IMR-90 (cell line): ENCODE measurements around the gene EBP. TPM values are rescaled to one million over a fixed set of nuclear protein-coding genes. Genes with fewer than 3 reads are reported as not detected.

ENCODE experiments used
- ATAC-seq: fragments of 200-7000 bp; cut with Tn5 transposase; 2 replicates; pipeline ENCODE4 v1.9.1; 2020; ENCODE audit warnings: low read depth, mild to moderate bottlenecking, moderate library complexity
- BruUV-seq: library from RNA; stranded (reverse); fragments of 400-500 nt; replicated peaks from 2 replicates; lab custom pipeline; 2021; lab: Mats Ljungman, UMichigan
- CTCF ChIA-PET: fragments of 300-600 bp; formaldehyde crosslinking; extraction: SDS; loops from one replicate; lab custom pipeline; 2021; ENCODE audit warnings: antibody characterized with exemption; lab: Yijun Ruan, JAX
- POLR2A ChIA-PET: fragments of 300-600 bp; sonication (Branson Sonifier 250); formaldehyde crosslinking; loops from one replicate; lab custom pipeline; 2022; ENCODE audit warnings: antibody characterized with exemption; ENCODE audit not compliant: unreplicated experiment; lab: Charles Lee
- DNase-seq: peaks from one replicate; pipeline ENCODE4 v3.0.0; 2013
- H2AFZ ChIP-seq: replicated peaks from 2 replicates; pipeline ENCODE3; 2013; ENCODE audit warnings: low read length, mild to moderate bottlenecking; ENCODE audit not compliant: poor library complexity
- H2AK5ac ChIP-seq: 2 replicates; pipeline ENCODE4 v1.6.1; 2013; ENCODE audit warnings: low read depth, low read length, inconsistent platforms
- H2AK9ac ChIP-seq: replicated peaks from 2 replicates; pipeline ENCODE3; 2013; ENCODE audit warnings: mild to moderate bottlenecking, low read depth, low read length, moderate library complexity; ENCODE audit not compliant: poor library complexity
- H2BK120ac ChIP-seq: 2 replicates; pipeline ENCODE4 v1.6.1; 2013; ENCODE audit warnings: low read depth, low read length, inconsistent platforms
- H2BK15ac ChIP-seq: 3 replicates; pipeline ENCODE4 v1.6.1; 2013; ENCODE audit warnings: low read depth, low read length, inconsistent platforms
- H2BK20ac ChIP-seq: 2 replicates; pipeline ENCODE4 v1.6.1; 2013; ENCODE audit warnings: low read depth, mild to moderate bottlenecking, inconsistent platforms, low read length, moderate library complexity
- H2BK5ac ChIP-seq: 2 replicates; pipeline ENCODE4 v1.6.1; 2013; ENCODE audit warnings: mild to moderate bottlenecking, low read depth, low read length, inconsistent platforms; ENCODE audit not compliant: poor library complexity, severe bottlenecking
- H3K14ac ChIP-seq: replicated peaks from 2 replicates; pipeline ENCODE4 v1.6.1; 2013; ENCODE audit warnings: low read depth, low read length, inconsistent platforms
- H3K18ac ChIP-seq: 2 replicates; pipeline ENCODE4 v1.6.1; 2013; ENCODE audit warnings: low read depth, low read length, control low read depth
- H3K23ac ChIP-seq: 2 replicates; pipeline ENCODE4 v1.6.1; 2013; ENCODE audit warnings: low read depth, low read length, inconsistent platforms
- H3K27ac ChIP-seq: 2 replicates; pipeline ENCODE4 v1.5.1; 2013; ENCODE audit warnings: mild to moderate bottlenecking, control low read depth, low read length; ENCODE audit not compliant: insufficient read depth
- H3K27me3 ChIP-seq: 2 replicates; pipeline ENCODE4 v1.6.1; 2013; ENCODE audit warnings: low read length; ENCODE audit not compliant: control insufficient read depth, insufficient read depth
- H3K36me3 ChIP-seq: 2 replicates; pipeline ENCODE4 v1.6.1; 2013; ENCODE audit warnings: low read length, mixed read lengths; ENCODE audit not compliant: control insufficient read depth, insufficient read depth
- H3K4ac ChIP-seq: 2 replicates; pipeline ENCODE4 v1.6.1; 2013; ENCODE audit warnings: low read depth, low read length, inconsistent platforms
- H3K4me1 ChIP-seq: 2 replicates; pipeline ENCODE4 v1.6.1; 2013; ENCODE audit warnings: low read length, mixed read lengths; ENCODE audit not compliant: control insufficient read depth, insufficient read depth
- H3K4me2 ChIP-seq: 2 replicates; pipeline ENCODE4 v1.6.1; 2013; ENCODE audit warnings: low read depth, mild to moderate bottlenecking, control low read depth, low read length, moderate library complexity
- H3K4me3 ChIP-seq: 2 replicates; pipeline ENCODE4 v1.5.1; 2013; ENCODE audit warnings: low read depth, mild to moderate bottlenecking, control low read depth, low read length, moderate library complexity; ENCODE audit not compliant: insufficient read depth
- H3K56ac ChIP-seq: 2 replicates; pipeline ENCODE4 v1.6.1; 2013; ENCODE audit warnings: low read length, inconsistent platforms; ENCODE audit not compliant: insufficient read depth; ENCODE audit errors: extremely low read depth
- H3K79me1 ChIP-seq, 2 experiments: 2 replicates each; pipeline ENCODE4 v1.6.1; 2013; ENCODE audit warnings: low read length in 2 of 2, inconsistent platforms in 1 of 2, low read depth in 1 of 2
- H3K9ac ChIP-seq: 2 replicates; pipeline ENCODE4 v1.6.1; 2013; ENCODE audit warnings: low read depth, low read length, control low read depth
- H3K9me1 ChIP-seq: 2 replicates; pipeline ENCODE4 v1.6.1; 2013; ENCODE audit warnings: low read length, inconsistent platforms; ENCODE audit not compliant: insufficient read depth
- H3K9me3 ChIP-seq: 2 replicates; pipeline ENCODE4 v1.6.1; 2013; ENCODE audit warnings: low read length; ENCODE audit not compliant: control insufficient read depth, insufficient read depth
- H4K20me1 ChIP-seq: 2 replicates; pipeline ENCODE4 v1.6.1; 2013; ENCODE audit warnings: low read length, inconsistent platforms; ENCODE audit not compliant: insufficient read depth
- H4K5ac ChIP-seq: 2 replicates; pipeline ENCODE4 v1.6.1; 2013; ENCODE audit warnings: mild to moderate bottlenecking, low read depth, low read length, control low read depth
- H4K8ac ChIP-seq, 2 experiments: 2 replicates each; pipeline ENCODE4 v1.6.1; 2013; ENCODE audit warnings: low read depth in 2 of 2, low read length in 2 of 2, control low read depth in 1 of 2, inconsistent platforms in 1 of 2
- H4K91ac ChIP-seq: 2 replicates; pipeline ENCODE4 v1.6.1; 2013; ENCODE audit warnings: low read depth, low read length, inconsistent platforms; ENCODE audit not compliant: insufficient read depth
- POLR2A ChIP-seq: IDR thresholded peaks from 2 replicates; pipeline ENCODE4 v1.6.1; 2012; ENCODE audit warnings: mild to moderate bottlenecking, low read depth, low read length
- RAD21 ChIP-seq: IDR thresholded peaks from 2 replicates; pipeline ENCODE4 v1.6.1; 2012; ENCODE audit warnings: low read length, improper control_type of control experiment
- SMC3 ChIP-seq: fragments of 150-350 bp; IDR thresholded peaks from 2 replicates; pipeline ENCODE4 v1.6.1; 2016; ENCODE audit warnings: low read depth, mild to moderate bottlenecking, antibody characterized with exemption, low read length, moderate library complexity
- WGBS, 2 experiments: methylation state at CpG; one replicate each; pipeline versions ENCODE4 v1.1.5 to v1.1.7; 2013; ENCODE audit warnings: missing lambda C conversion rate in 2 of 2; ENCODE audit not compliant: insufficient read length in 1 of 2; ENCODE audit errors: extremely low coverage in 2 of 2; 5-methylcytosine and 5-hydroxymethylcytosine counted together
- dilution Hi-C: fragments of 300-500 bp; cut with HindIII; formaldehyde crosslinking; loops from one replicate; pipeline ENCODE4 v1.14.3; 2018; ENCODE audit warnings: low sequenced_read_pairs; ENCODE audit not compliant: unreplicated experiment
- in situ Hi-C: fragments of 300-500 bp; cut with MboI; formaldehyde crosslinking; loops from 3 replicates; pipeline ENCODE4 v1.14.3; 2019; ENCODE audit warnings: low sequenced_read_pairs, inconsistent platforms, mixed read lengths
- intact Hi-C: fragments of 100-400 bp; cut with micrococcal nuclease; formaldehyde crosslinking; loops from 2 replicates; pipeline ENCODE4 v1.10.0; 2022
- polyA plus RNA-seq, 3 experiments: library from polyadenylated mRNA; depleted of rRNA; stranded (reverse); fragments of >200 nt; gene quantifications; 2 replicates each; pipeline ENCODE4 v1.2.3, GENCODE V29; 2012; ENCODE audit warnings: low replicate concordance in 1 of 3
- total RNA-seq: library from RNA; depleted of rRNA; stranded (reverse); fragments of >200 nt; gene quantifications from 2 replicates; pipeline ENCODE4 v1.2.3, GENCODE V29; 2012
- TF ChIP-seq, protein P1 (sequence below): fragments of 150-350 bp; IDR thresholded peaks from 2 replicates; pipeline ENCODE4 v1.6.1; 2016; ENCODE audit warnings: low read depth, mild to moderate bottlenecking, low read length, moderate library complexity, borderline replicate concordance
- TF ChIP-seq, protein P2 (sequence below): conservative IDR thresholded peaks from 2 replicates; pipeline ENCODE4 v1.5.1; 2012; ENCODE audit warnings: mild to moderate bottlenecking, low read depth, low read length, improper control_type of control experiment

The EBP gene
- total and polyA plus RNA-seq, 2 of the 4 experiments (the other 2 are of a cell fraction) = 39.4 to 78.9 TPM

- peaks cover 13% of the 10 kb centered on the region for H3K9me1 ChIP-seq
- no peak overlapping the region for H3K14ac ChIP-seq
- no peak overlapping the region for H4K8ac ChIP-seq
- no peaks in the 10 kb centered on the region for H4K20me1 ChIP-seq
- no peak overlapping the region for H2BK20ac ChIP-seq
- TF ChIP-seq, protein P1, sequence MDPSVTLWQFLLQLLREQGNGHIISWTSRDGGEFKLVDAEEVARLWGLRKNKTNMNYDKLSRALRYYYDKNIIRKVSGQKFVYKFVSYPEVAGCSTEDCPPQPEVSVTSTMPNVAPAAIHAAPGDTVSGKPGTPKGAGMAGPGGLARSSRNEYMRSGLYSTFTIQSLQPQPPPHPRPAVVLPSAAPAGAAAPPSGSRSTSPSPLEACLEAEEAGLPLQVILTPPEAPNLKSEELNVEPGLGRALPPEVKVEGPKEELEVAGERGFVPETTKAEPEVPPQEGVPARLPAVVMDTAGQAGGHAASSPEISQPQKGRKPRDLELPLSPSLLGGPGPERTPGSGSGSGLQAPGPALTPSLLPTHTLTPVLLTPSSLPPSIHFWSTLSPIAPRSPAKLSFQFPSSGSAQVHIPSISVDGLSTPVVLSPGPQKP = no peak
- peak; percentile 37; the same call in 1 of the 2 replicates for TF ChIP-seq SMC3
- no peak for TF ChIP-seq POLR2A
- TF ChIP-seq RAD21 = peak; percentile 59
- TF ChIP-seq, protein P2, sequence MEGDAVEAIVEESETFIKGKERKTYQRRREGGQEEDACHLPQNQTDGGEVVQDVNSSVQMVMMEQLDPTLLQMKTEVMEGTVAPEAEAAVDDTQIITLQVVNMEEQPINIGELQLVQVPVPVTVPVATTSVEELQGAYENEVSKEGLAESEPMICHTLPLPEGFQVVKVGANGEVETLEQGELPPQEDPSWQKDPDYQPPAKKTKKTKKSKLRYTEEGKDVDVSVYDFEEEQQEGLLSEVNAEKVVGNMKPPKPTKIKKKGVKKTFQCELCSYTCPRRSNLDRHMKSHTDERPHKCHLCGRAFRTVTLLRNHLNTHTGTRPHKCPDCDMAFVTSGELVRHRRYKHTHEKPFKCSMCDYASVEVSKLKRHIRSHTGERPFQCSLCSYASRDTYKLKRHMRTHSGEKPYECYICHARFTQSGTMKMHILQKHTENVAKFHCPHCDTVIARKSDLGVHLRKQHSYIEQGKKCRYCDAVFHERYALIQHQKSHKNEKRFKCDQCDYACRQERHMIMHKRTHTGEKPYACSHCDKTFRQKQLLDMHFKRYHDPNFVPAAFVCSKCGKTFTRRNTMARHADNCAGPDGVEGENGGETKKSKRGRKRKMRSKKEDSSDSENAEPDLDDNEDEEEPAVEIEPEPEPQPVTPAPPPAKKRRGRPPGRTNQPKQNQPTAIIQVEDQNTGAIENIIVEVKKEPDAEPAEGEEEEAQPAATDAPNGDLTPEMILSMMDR = peak; percentile 52
- WGBS, 2 experiments = 18% methylated on average over 6 of the region's 10 CpGs; no CpG with 5 or more reads in 1 of the 2 experiments
- no TSS peak for BruUV-seq
- DNase-seq (peak; percentile 38), ATAC-seq (peak; percentile 55)
- H3K79me1 ChIP-seq = no peaks in the 10 kb centered on the region
- no peak overlapping the region for H2AK9ac ChIP-seq
- H4K5ac ChIP-seq = no peak overlapping the region
- no peak overlapping the region for H3K27ac ChIP-seq
- intact Hi-C loops (loop anchor here (2.0 to 5.0 kb wide), 3 partner anchors 411 to 657 kb away; partner anchors contain the start of gene ZNF81), in situ Hi-C loops (loop anchor here (10.0 kb wide), 1 partner anchor 409 kb away; no protein-coding TSS in a partner anchor), dilution Hi-C loops (no loop called here)
- ChIA-PET CTCF (interaction anchor here (0.6 to 1.1 kb wide), 3 partner anchors 14 to 38 kb away, joined by 3 to 4 read pairs (median 4); no protein-coding TSS in a partner anchor), POLR2A (no interaction called here)
- H3K27me3 ChIP-seq = no peaks in the 10 kb centered on the region
- no peak overlapping the region for H2BK15ac ChIP-seq
- H3K56ac ChIP-seq = no peak overlapping the region
- H3K23ac ChIP-seq = no peak overlapping the region
- no peak overlapping the region for H2AK5ac ChIP-seq
- no peak overlapping the region for H3K4ac ChIP-seq
- no peak overlapping the region for H2BK120ac ChIP-seq
- H3K36me3 ChIP-seq = no peaks in the 10 kb centered on the region
- no peak overlapping the region for H2BK5ac ChIP-seq
- H2AFZ ChIP-seq = peak overlapping the region; percentile 6
- no peaks in the 10 kb centered on the region; the same call in 1 of the 2 replicates for H3K9me3 ChIP-seq
- peaks cover 6% of the 10 kb centered on the region for H3K4me1 ChIP-seq
- no peak overlapping the region for H4K91ac ChIP-seq
- H3K4me3 ChIP-seq = no peak overlapping the region
- no peak overlapping the region for H3K4me2 ChIP-seq
- no peak overlapping the region for H3K9ac ChIP-seq
- no peak overlapping the region for H3K18ac ChIP-seq
Measured at GRCh38 chrX:48493890-48494364, 27.7 kb upstream of the EBP start.
